Mesendoderm (in vitro differentiated cells): Measurements from ENCODE around the gene CELA3B.
"Not testable (repeated sequence)": the region's sequence is repeated elsewhere in the genome, so short reads cannot be mapped to it uniquely, and the experiment has no call there.

Source experiments
- DNase-seq: peaks from one replicate; pipeline ENCODE4 v3.0.0; 2013
- H2AK5ac ChIP-seq: 2 replicates; pipeline ENCODE4 v1.6.1; 2013; ENCODE audit warnings: low read length, inconsistent platforms
- H2BK120ac ChIP-seq: 2 replicates; pipeline ENCODE4 v1.6.1; 2013; ENCODE audit warnings: low read depth, mild to moderate bottlenecking, low read length, moderate library complexity, mixed read lengths
- H2BK15ac ChIP-seq: replicated peaks from 2 replicates; pipeline ENCODE4 v1.6.1; 2013; ENCODE audit warnings: low read depth, mild to moderate bottlenecking, moderate library complexity
- H2BK5ac ChIP-seq: 2 replicates; pipeline ENCODE4 v1.6.1; 2013; ENCODE audit warnings: low read length, inconsistent platforms
- H3K18ac ChIP-seq: 2 replicates; pipeline ENCODE4 v1.6.1; 2013; ENCODE audit warnings: mild to moderate bottlenecking, low read length, mixed read lengths
- H3K23ac ChIP-seq: one replicate; pipeline ENCODE4 v1.6.1; 2013; ENCODE audit warnings: low read length
- H3K27ac ChIP-seq: 2 replicates; pipeline ENCODE4 v1.5.1; 2013; ENCODE audit warnings: low read depth, mild to moderate bottlenecking, inconsistent platforms, low read length, moderate library complexity
- H3K27me3 ChIP-seq: 2 replicates; pipeline ENCODE4 v1.6.1; 2013; ENCODE audit warnings: low read length, control low read depth, mild to moderate bottlenecking, inconsistent platforms; ENCODE audit not compliant: insufficient read depth, poor library complexity
- H3K36me3 ChIP-seq: 2 replicates; pipeline ENCODE4 v1.6.1; 2013; ENCODE audit warnings: low read length, inconsistent platforms; ENCODE audit not compliant: control insufficient read depth, insufficient read depth
- H3K4ac ChIP-seq: one replicate; pipeline ENCODE4 v1.6.1; 2013; ENCODE audit warnings: low read depth, mild to moderate bottlenecking, low read length, moderate library complexity
- H3K4me1 ChIP-seq: 2 replicates; pipeline ENCODE4 v1.6.1; 2013; ENCODE audit warnings: low read depth, low read length, inconsistent platforms; ENCODE audit not compliant: control insufficient read depth
- H3K4me2 ChIP-seq: 2 replicates; pipeline ENCODE4 v1.6.1; 2013; ENCODE audit warnings: low read length
- H3K4me3 ChIP-seq: 2 replicates; pipeline ENCODE4 v1.5.1; 2013; ENCODE audit warnings: mild to moderate bottlenecking, low read length
- H3K56ac ChIP-seq: one replicate; pipeline ENCODE4 v1.6.1; 2013; ENCODE audit warnings: low read length
- H3K79me1 ChIP-seq: 2 replicates; pipeline ENCODE4 v1.6.1; 2013; ENCODE audit warnings: low read length, inconsistent platforms
- H3K79me2 ChIP-seq: 2 replicates; pipeline ENCODE4 v1.6.1; 2013; ENCODE audit warnings: mild to moderate bottlenecking, low read length; ENCODE audit not compliant: control insufficient read depth, insufficient read depth
- H3K9ac ChIP-seq: 2 replicates; pipeline ENCODE4 v1.6.1; 2013; ENCODE audit warnings: low read length, inconsistent platforms
- H4K5ac ChIP-seq: one replicate; pipeline ENCODE4 v1.6.1; 2013; ENCODE audit warnings: low read length
- H4K8ac ChIP-seq: one replicate; pipeline ENCODE4 v1.6.1; 2013; ENCODE audit warnings: low read depth, mild to moderate bottlenecking, control low read depth, low read length, moderate library complexity
- WGBS: extraction: QIAGEN DNeasy Blood & Tissue Kit; methylation state at CpG from one replicate; pipeline ENCODE4 v1.1.7; 2013; ENCODE audit warnings: low lambda C conversion rate, missing lambda C conversion rate; ENCODE audit not compliant: insufficient coverage; ENCODE audit errors: extremely low coverage; 5-methylcytosine and 5-hydroxymethylcytosine counted together

Gene CELA3B

DNA sequence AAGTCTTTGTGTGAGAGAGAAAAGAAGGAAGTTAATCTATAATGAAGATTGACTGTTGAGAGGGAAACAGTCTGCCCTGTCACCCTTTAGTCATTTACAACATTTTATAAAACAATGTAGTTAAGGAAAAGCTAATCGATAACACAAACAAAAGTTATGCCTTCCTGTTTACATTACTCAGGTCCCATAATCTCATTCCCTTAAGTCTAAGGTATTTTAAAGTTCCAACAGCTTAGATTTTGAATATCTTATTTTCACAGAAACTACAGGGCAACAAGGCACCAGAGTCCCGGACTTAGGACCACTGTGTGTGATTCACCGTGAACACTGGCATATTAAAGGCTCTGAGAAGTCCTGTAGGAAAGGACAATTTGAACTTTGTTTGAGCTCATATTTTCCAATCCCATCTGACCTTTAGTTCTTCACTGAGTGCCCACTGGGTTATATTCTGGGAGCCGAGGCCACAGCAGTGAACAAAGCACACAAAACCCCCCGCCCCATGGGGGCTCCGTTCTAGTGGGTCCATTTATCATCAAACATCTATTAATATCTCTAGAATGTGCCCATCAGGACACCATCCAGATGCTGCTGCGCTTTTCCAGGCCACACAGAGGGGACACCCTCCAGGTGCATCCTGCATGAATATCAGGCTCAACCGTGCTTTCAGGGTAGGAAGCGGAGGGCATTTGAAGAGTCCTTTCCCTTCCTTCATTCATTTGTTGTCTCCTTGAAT, 21.2 kb downstream of the CELA3B start:
- not testable (repeated sequence) for H3K79me1 ChIP-seq, H3K23ac ChIP-seq, H3K36me3 ChIP-seq, H2BK120ac ChIP-seq, H2BK5ac ChIP-seq, H3K4me3 ChIP-seq, H2BK15ac ChIP-seq, H4K5ac ChIP-seq, H3K4me2 ChIP-seq, H3K9ac ChIP-seq, H2AK5ac ChIP-seq, H3K4me1 ChIP-seq, H3K56ac ChIP-seq, H3K27ac ChIP-seq, H3K18ac ChIP-seq, H3K27me3 ChIP-seq, H4K8ac ChIP-seq, DNase-seq, H3K4ac ChIP-seq, H3K79me2 ChIP-seq
- WGBS: no CpG with 5 or more reads among the region's 9 CpGs

DNA sequence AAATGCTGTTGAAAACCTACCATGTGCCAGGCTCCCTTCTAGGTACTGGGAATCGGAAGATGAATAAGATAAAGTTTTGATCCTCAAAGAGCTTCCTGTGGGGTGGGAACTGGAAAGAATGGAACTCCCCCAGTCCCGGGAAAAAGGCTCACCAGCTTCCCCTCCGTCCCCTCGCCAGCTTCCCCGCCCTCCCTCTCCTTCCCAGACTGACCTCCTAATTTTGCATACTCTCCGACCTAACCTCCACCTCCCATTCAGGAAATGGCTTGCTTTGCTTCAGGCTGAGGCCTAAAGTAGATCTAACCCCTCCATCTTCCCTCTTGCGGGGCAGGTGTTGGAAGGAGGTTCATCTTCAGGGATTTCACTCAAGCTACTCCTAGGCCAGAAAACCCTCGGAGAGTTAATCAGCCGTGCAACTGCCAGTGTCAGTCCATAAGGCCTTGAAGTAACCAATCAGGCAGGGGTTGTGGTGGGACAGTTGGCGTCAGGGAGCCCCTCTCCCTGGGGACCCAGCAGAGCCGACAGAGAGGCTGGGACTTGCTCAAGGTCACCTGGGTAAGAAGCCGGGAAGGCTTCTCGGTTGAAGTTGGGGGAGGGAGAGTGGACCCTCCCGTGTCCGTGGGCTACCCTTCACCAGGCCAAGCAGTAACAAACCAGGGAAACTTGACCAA, 21.9 kb downstream of the CELA3B start:
- H4K5ac ChIP-seq, H3K4me3 ChIP-seq, H3K27ac ChIP-seq, H3K18ac ChIP-seq, H4K8ac ChIP-seq, H3K4ac ChIP-seq, H3K23ac ChIP-seq, DNase-seq, H3K56ac ChIP-seq, H3K36me3 ChIP-seq, H2BK5ac ChIP-seq, H2BK120ac ChIP-seq, H3K4me2 ChIP-seq, H2BK15ac ChIP-seq, H3K9ac ChIP-seq, H3K4me1 ChIP-seq, H3K79me2 ChIP-seq, H2AK5ac ChIP-seq, H3K27me3 ChIP-seq, H3K79me1 ChIP-seq: not testable (repeated sequence)
- no CpG with 5 or more reads among the region's 15 CpGs for WGBS

- WGBS: no CpG with 5 or more reads among the region's 7 CpGs
Measured at GRCh38 chr1:21999645-22000044, 22.8 kb downstream of the CELA3B start.

DNA sequence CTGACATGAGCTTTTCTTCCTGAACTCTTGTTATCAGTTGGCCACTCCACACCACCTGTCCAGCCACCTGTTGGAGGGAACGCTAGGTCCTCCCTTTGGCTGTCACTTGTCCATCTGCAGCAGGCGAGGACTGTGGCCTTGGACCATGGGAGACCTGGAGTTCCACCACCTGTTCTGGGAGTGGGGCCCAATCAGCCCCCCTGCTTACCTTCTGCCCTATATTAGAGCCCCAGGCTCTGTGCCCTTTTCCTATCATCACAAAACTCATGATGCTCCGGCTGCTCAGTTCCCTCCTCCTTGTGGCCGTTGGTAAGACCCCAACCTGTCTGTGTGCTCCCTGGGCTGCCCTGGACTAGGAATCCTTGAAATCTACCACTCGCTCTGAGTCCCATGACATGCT, 24.6 kb downstream of the CELA3B start, which contains the start of gene CELA3A:
CELA3A (plus strand) TSS at position 249 of the 400 bp plus-strand sequence; CDS start at position 267, 18 bp downstream.
- no peak within 1 kb of the TSS for H2BK5ac ChIP-seq
- H3K36me3 ChIP-seq: no peaks in the 10 kb centered on the region
- no peak within 1 kb of the TSS for H2AK5ac ChIP-seq
- no peak within 1 kb of the TSS for H4K5ac ChIP-seq
- H4K8ac ChIP-seq: no peak within 1 kb of the TSS
- H3K4ac ChIP-seq: no peak within 1 kb of the TSS
- H3K27ac ChIP-seq: no peak within 1 kb of the TSS
- H3K23ac ChIP-seq: no peak within 1 kb of the TSS
- H3K18ac ChIP-seq: no peak within 1 kb of the TSS
- H3K79me1 ChIP-seq: no peaks in the 10 kb centered on the region
- H3K4me3 ChIP-seq: no peak within 1 kb of the TSS
- H3K56ac ChIP-seq: no peak within 1 kb of the TSS
- H2BK15ac ChIP-seq: no peak within 1 kb of the TSS
- H3K4me1 ChIP-seq: no peaks in the 10 kb centered on the region
- H3K9ac ChIP-seq: no peak within 1 kb of the TSS
- H3K27me3 ChIP-seq: no peaks in the 10 kb centered on the region
- no peaks in the 10 kb centered on the region for H3K79me2 ChIP-seq
- H3K4me2 ChIP-seq: no peak within 1 kb of the TSS
- no peak for DNase-seq
- H2BK120ac ChIP-seq: no peak within 1 kb of the TSS
- WGBS: no CpG with 5 or more reads among the region's 5 CpGs

More at GRCh38 chr1:21999645-22000044, 22.8 kb downstream of the CELA3B start:
- H3K79me1 ChIP-seq, H3K9ac ChIP-seq, DNase-seq, H3K4ac ChIP-seq, H3K27ac ChIP-seq, H3K27me3 ChIP-seq, H3K4me3 ChIP-seq, H2AK5ac ChIP-seq, H3K79me2 ChIP-seq, H3K4me2 ChIP-seq, H3K23ac ChIP-seq, H3K18ac ChIP-seq, H4K8ac ChIP-seq, H3K56ac ChIP-seq, H2BK15ac ChIP-seq, H3K4me1 ChIP-seq, H2BK120ac ChIP-seq, H3K36me3 ChIP-seq, H2BK5ac ChIP-seq, H4K5ac ChIP-seq: not testable (repeated sequence)

DNA sequence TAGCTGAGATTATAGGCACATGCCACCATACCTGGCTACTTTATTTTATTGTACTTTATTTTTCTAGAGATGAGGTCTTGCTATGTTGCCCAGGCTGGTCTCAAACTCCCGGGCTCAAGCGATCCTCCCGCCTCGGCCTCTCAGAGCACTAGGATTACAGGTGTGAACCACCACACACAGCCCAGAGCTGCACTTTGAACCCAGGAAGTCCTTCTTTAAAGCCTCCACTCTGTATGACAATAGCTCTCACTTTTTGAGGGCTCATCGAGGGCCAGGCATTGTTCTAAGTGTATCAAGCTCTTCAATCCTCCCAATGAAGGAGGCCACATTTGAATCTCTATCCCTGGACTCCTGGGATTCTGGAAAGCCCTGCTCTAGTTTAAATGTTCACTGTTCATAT, 25.6 kb downstream of the CELA3B start:
- not testable (repeated sequence) for H3K56ac ChIP-seq, H3K23ac ChIP-seq, H3K36me3 ChIP-seq, H3K4me1 ChIP-seq, H2BK5ac ChIP-seq, H2BK120ac ChIP-seq, H3K4me3 ChIP-seq, H3K4ac ChIP-seq, H3K4me2 ChIP-seq, H4K5ac ChIP-seq, H2AK5ac ChIP-seq, H3K79me2 ChIP-seq, H4K8ac ChIP-seq, DNase-seq, H3K27ac ChIP-seq, H3K27me3 ChIP-seq, H3K9ac ChIP-seq, H3K79me1 ChIP-seq, H2BK15ac ChIP-seq, H3K18ac ChIP-seq
- no CpG with 5 or more reads among the region's 5 CpGs for WGBS
